KOPT-K1 (cell line): ENCODE results near the gene PPP2R2C.

Experiments
- H3K27ac ChIP-seq: fragments of 200-600 bp; sonication (generic); 2 replicates; pipeline ENCODE4 v1.5.1; 2016; ENCODE audit warnings: antibody characterized with exemption, mild to moderate bottlenecking, low read depth, low read length; ENCODE audit not compliant: poor library complexity, severe bottlenecking
- H3K36me3 ChIP-seq: fragments of 200-600 bp; sonication (generic); 2 replicates; pipeline ENCODE4 v1.5.1; 2017; ENCODE audit warnings: antibody characterized with exemption, mild to moderate bottlenecking, low read length, moderate library complexity; ENCODE audit not compliant: insufficient read depth
- H3K9me3 ChIP-seq: fragments of 200-600 bp; sonication (generic); 2 replicates; pipeline ENCODE4 v1.5.1; 2017; ENCODE audit warnings: antibody characterized with exemption, low read length, mild to moderate bottlenecking; ENCODE audit not compliant: insufficient read depth, poor library complexity, severe bottlenecking

PPP2R2C gene

DNA sequence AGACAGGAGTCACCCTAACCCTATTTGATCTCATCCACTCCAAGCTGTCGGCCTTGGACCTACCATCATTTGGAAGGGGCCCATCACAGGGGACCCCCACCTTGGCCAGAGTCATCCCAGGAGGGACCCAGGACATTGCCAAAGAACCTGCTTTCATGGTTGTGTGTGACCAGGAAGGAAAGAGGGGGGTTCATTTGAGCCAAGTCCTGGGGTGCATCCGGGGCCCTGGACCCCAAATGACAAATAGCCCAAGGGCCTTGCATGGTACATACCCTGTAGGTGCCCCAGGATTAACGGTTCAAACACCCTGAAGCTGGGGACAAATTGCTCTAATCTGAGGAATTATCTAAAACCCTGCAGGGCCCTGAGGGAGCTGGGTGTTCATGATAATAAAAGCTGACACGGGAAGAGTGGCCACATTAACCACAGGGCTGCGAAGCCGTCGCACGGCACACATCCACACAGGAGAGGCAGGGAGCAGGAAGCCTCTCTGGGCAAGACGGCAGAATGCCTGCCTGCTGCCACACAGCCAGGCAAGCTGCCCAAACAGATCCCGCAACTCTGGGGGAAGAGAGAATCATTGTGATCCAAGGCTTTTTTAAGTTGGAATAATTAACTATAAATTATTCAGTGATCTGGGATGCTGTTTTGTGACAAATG is 28.2 kb upstream of the PPP2R2C start:
- Histone ChIP-seq H3K36me3 (no peaks in the 10 kb centered on the region), H3K27ac (no peak overlapping the region), H3K9me3 (peaks cover 8% of the 10 kb centered on the region)

DNA sequence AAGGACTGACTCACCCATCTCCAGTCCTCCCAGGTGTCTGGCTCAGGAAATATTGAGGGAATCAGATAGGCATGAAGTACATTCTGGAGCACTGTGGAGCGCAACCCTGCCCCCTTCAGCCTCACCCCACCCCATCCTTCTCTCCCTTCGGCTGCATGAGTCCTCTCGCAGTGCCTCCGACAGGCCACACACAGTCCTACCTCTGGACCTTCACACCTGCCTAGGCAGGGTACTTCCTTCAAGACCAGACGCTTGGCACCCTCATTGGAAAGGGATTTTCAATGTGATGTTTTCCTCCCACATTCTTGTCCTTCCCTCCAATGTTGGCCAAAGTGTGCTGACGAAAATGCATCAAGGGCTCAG is 26.8 kb upstream of the PPP2R2C start:
- H3K36me3 ChIP-seq: no peaks in the 10 kb centered on the region
- H3K27ac ChIP-seq: no peak overlapping the region
- H3K9me3 ChIP-seq: no peaks in the 10 kb centered on the region

GRCh38 chr4:6498511-6499237 is 26.3 kb upstream of the PPP2R2C start:
- Histone ChIP-seq H3K27ac (no peak overlapping the region), H3K9me3 (no peaks in the 10 kb centered on the region), H3K36me3 (no peaks in the 10 kb centered on the region)

- Histone ChIP-seq H3K27ac (no peak overlapping the region), H3K9me3 (no peaks in the 10 kb centered on the region), H3K36me3 (no peaks in the 10 kb centered on the region)
Observed at GRCh38 chr4:6497796-6498195, 25.4 kb upstream of the PPP2R2C start.

- no peaks in the 10 kb centered on the region for H3K36me3 ChIP-seq
- no peaks in the 10 kb centered on the region for H3K9me3 ChIP-seq
- no peak overlapping the region for H3K27ac ChIP-seq
Observed at GRCh38 chr4:6495736-6496135, 23.3 kb upstream of the PPP2R2C start.

GRCh38 chr4:6495296-6495590 is 22.8 kb upstream of the PPP2R2C start:
- H3K27ac ChIP-seq: no peak overlapping the region
- H3K9me3 ChIP-seq: no peaks in the 10 kb centered on the region
- H3K36me3 ChIP-seq: no peaks in the 10 kb centered on the region

GRCh38 chr4:6494431-6495295 is 22.2 kb upstream of the PPP2R2C start:
- no peak overlapping the region for H3K27ac ChIP-seq

DNA sequence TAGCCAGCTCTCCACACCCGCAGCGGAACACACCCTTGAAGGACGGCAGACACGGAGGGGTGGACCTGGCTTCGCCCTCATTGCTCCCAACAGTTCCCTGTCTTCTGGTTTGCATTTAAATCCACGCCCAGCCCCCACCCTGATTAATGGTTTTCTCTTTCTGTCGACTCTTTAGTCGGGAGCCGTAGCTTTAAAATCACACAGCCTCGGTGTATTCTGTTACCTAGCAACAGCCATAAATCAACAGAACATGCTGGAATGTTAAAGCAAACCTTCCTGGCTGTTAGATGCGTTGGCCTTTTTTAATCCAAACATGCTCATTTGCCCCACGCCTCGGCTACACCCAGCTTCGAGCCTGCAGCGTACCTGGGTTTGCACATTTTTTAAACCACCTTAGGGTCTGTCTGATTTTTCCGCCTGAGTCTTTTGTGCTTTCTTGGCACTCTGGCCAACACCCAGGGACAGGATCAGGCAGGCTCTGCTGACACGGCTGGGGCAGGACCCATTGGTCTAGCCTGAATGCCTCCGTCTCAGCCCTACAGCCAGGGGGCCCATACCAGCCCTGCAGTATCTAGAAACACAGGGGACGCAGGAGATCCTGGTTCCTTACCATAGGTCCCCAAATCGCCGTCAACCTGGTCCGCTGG is 21.4 kb upstream of the PPP2R2C start:
- no peaks in the 10 kb centered on the region for H3K36me3 ChIP-seq
- H3K9me3 ChIP-seq: no peaks in the 10 kb centered on the region
- H3K27ac ChIP-seq: no peak overlapping the region

More at GRCh38 chr4:6494431-6495295, 22.2 kb upstream of the PPP2R2C start:
- no peaks in the 10 kb centered on the region for H3K36me3 ChIP-seq
- no peaks in the 10 kb centered on the region for H3K9me3 ChIP-seq

DNA sequence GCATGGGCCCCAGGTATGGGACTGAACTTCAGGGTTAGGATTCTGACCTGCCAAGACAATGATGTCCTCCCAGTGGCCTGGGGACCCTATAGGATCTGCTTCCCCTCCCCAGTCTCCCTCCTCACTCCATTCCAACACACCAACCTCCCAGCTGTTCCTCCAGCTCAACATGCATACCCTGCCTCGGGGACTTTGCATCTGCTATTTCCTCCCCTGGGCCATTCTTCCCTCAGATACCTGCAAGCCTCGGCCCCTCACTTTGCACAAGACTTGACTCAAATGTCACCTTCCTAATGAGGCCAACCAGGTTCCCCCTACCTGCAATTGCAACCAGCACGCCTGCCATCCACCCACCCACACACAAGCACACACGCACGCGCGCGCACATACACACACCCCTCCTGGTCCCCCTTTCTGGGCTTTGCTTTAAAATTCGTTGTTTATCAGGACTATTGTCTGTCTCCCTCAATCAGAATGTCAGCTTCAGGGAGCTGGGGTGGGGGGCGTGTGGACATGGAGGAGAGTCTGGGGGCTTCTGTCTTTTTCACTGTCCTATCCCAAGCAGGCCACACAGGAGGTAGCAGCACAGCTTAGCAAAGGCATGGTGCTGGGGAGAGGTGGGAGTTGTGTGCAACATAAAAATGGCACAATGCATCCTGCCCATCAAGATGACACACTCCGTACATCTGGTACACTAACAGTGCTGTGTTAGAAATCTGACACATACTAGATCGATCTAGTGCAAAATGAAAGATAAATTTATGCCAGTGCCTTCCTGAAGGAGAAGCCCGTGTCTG is 20.6 kb upstream of the PPP2R2C start:
- no peak overlapping the region for H3K27ac ChIP-seq
- H3K36me3 ChIP-seq: no peaks in the 10 kb centered on the region
- peaks cover under 1% of the 10 kb centered on the region for H3K9me3 ChIP-seq

GRCh38 chr4:6492027-6492590 is 19.7 kb upstream of the PPP2R2C start:
- Histone ChIP-seq H3K36me3 (no peaks in the 10 kb centered on the region), H3K27ac (no peak overlapping the region)

GRCh38 chr4:6491235-6491634 is 18.8 kb upstream of the PPP2R2C start:
- Histone ChIP-seq H3K27ac (no peak overlapping the region), H3K36me3 (no peaks in the 10 kb centered on the region), H3K9me3 (peaks cover 9% of the 10 kb centered on the region)

More at GRCh38 chr4:6492027-6492590, 19.7 kb upstream of the PPP2R2C start:
- peaks cover 9% of the 10 kb centered on the region for H3K9me3 ChIP-seq

- Histone ChIP-seq H3K9me3 (peaks cover 9% of the 10 kb centered on the region), H3K27ac (no peak overlapping the region), H3K36me3 (no peaks in the 10 kb centered on the region)
Observed at GRCh38 chr4:6489927-6490326, 17.5 kb upstream of the PPP2R2C start.

DNA sequence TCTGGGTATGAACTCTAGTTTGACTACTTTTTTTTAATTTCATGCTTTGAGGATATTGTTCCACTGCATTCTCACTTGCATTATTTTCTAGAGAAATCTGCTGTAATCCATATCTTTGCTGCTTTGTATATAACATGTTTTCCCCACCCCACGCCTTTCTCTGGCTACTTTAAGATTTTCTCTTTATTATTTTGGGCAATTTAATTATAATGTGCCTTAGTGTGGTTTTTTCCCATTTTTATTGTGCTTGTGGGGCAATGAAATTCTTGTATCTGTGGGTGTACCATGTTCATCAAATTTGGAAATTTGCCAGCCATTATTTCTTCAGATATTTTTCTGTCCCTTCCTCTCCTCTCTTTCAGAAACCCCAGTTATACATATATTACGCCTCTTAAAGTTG is 15.1 kb upstream of the PPP2R2C start:
- Histone ChIP-seq H3K36me3 (no peaks in the 10 kb centered on the region), H3K27ac (no peak overlapping the region), H3K9me3 (peaks cover 9% of the 10 kb centered on the region)

GRCh38 chr4:6480534-6481088 is 8.2 kb upstream of the PPP2R2C start:
- Histone ChIP-seq H3K9me3 (no peaks in the 10 kb centered on the region), H3K27ac (no peak overlapping the region), H3K36me3 (no peaks in the 10 kb centered on the region)
